ENCODE results near the gene FSCN2. TPM values are rescaled to one million over a fixed set of nuclear protein-coding genes. Genes with fewer than 3 reads are reported as not detected.

FSCN2 gene
- total and polyA plus RNA-seq, 2 experiments from 2014 or later: 0.13 to 1.6 TPM

- Histone ChIP-seq H4K20me1 (replicated peaks; ENCODE audit: insufficient read depth) (no peaks in the 10 kb centered on the region), H3K4me1 (ENCODE audit: insufficient read depth) (peaks cover 7% of the 10 kb centered on the region), H2AFZ (no peak overlapping the region), H3K27me3 (ENCODE audit: insufficient read depth) (peaks cover 28% of the 10 kb centered on the region), H3K9me2 (ENCODE audit: insufficient read depth) (no peaks in the 10 kb centered on the region), H3K27ac (ENCODE audit: low read depth) (no peak overlapping the region), H3F3A (replicated peaks; ENCODE audit: low read depth) (no peaks in the 10 kb centered on the region), H3K36me3 (ENCODE audit: insufficient read depth) (no peaks in the 10 kb centered on the region), H3K4me2 (no peak overlapping the region), H3K4me3 (no peak overlapping the region), H3K79me2 (replicated peaks; ENCODE audit: insufficient read depth) (no peaks in the 10 kb centered on the region)
- Mint-ChIP-seq H3K27me3 (ENCODE audit: insufficient read depth, low read depth, poor library complexity) (peaks cover 40% of the 10 kb centered on the region), H3K9me3 (no peaks in the 10 kb centered on the region; the same call in 2 of the 3 replicates), H3K36me3 (ENCODE audit: low read depth) (no peaks in the 10 kb centered on the region; the same call in 2 of the 3 replicates), H3K4me1 (peaks cover 6% of the 10 kb centered on the region), H3K4me3 (no peak overlapping the region), H3K27ac (no peak overlapping the region)
- no peak for TF ChIP-seq EZH2phosphoT487 (IDR thresholded peaks at IDR 0.05; ENCODE audit: unreplicated experiment)
- TF ChIP-seq NANOG (IDR thresholded peaks at IDR 0.05; ENCODE audit: borderline replicate concordance): no peak
- TF ChIP-seq REST (IDR thresholded peaks at IDR 0.05; ENCODE audit: unreplicated experiment): no peak
- no peak for TF ChIP-seq POLR2AphosphoS5 (IDR thresholded peaks at IDR 0.05; ENCODE audit: low read depth)
- TF ChIP-seq CREB1 (CRISPR knock-in tag; IDR thresholded peaks at IDR 0.05; ENCODE audit: low read depth): no peak
- TF ChIP-seq CTCF (conservative IDR thresholded peaks at IDR 0.05; ENCODE audit: low read depth in 2 of 2): no peak
- no peak for TF ChIP-seq ZNF114 (CRISPR knock-in tag; IDR thresholded peaks at IDR 0.05)
- DNase-seq (ENCODE audit: low spot score) (no peak), ATAC-seq (no peak)
Observed at GRCh38 chr17:81524865-81525159, 3.4 kb upstream of the FSCN2 start.

GRCh38 chr17:81526662-81527571 is 1.3 kb upstream of the FSCN2 start:
- Histone ChIP-seq H3K36me3 (ENCODE audit: insufficient read depth) (no peaks in the 10 kb centered on the region), H3K27me3 (ENCODE audit: insufficient read depth) (peaks cover 7% of the 10 kb centered on the region; the same call in 1 of the 2 replicates), H3F3A (replicated peaks; ENCODE audit: low read depth) (no peaks in the 10 kb centered on the region), H3K27ac (ENCODE audit: low read depth) (no peak overlapping the region), H3K4me3 (no peak overlapping the region), H3K79me2 (replicated peaks; ENCODE audit: insufficient read depth) (no peaks in the 10 kb centered on the region), H4K20me1 (replicated peaks; ENCODE audit: insufficient read depth) (no peaks in the 10 kb centered on the region), H3K4me2 (no peak overlapping the region), H3K9me2 (ENCODE audit: insufficient read depth) (0 out of 2 replicates have a peak, but pooled peaks cover 4% of the 10 kb centered on the region), H3K4me1 (ENCODE audit: insufficient read depth) (no peaks in the 10 kb centered on the region), H2AFZ (no peak overlapping the region)
- Mint-ChIP-seq H3K36me3 (ENCODE audit: low read depth) (no peaks in the 10 kb centered on the region), H3K4me1 (no peaks in the 10 kb centered on the region; the same call in 2 of the 3 replicates), H3K27ac (no peak overlapping the region), H3K27me3 (ENCODE audit: insufficient read depth, low read depth, poor library complexity) (peaks cover 26% of the 10 kb centered on the region), H3K4me3 (no peak overlapping the region), H3K9me3 (no peaks in the 10 kb centered on the region)
- TF ChIP-seq REST (IDR thresholded peaks at IDR 0.05; ENCODE audit: unreplicated experiment) (no peak), EZH2 (IDR thresholded peaks at IDR 0.05; ENCODE audit: low read depth, unreplicated experiment) (no peak), ZNF114 (CRISPR knock-in tag; IDR thresholded peaks at IDR 0.05) (no peak), JUNB (IDR thresholded peaks at IDR 0.05; ENCODE audit: unreplicated experiment) (no peak), STAT1 (IDR thresholded peaks at IDR 0.05; ENCODE audit: unreplicated experiment) (no peak)
- ATAC-seq: no peak
- no peak for DNase-seq (ENCODE audit: low spot score)
